Activated T-cell treated with anti-CD3 and anti-CD28 coated beads, Interleukin-2, amount 50 U/mL, for 72 hours (primary cell): ENCODE results near the gene SPTBN1. TPM values are rescaled to one million over a fixed set of nuclear protein-coding genes. Genes with fewer than 3 reads are reported as not detected.

Experiments
- ATAC-seq, 2 donors: fragments of 150-1000 bp; cut with Tn5 transposase; replicated peaks in 1 of 2; 2 replicates each; pipeline ENCODE4 v1.10.0; 2021; ENCODE audit warnings: moderate library complexity in 2 of 2, mild to moderate bottlenecking in 1 of 2
- DNase-seq, 2 donors: peaks; one replicate each; pipeline ENCODE4 v3.0.0; 2021 to 2022; ENCODE audit warnings: mixed read lengths in 1 of 2
- H3K27ac Mint-ChIP-seq: one replicate; pipeline ENCODE4 v1.8.0; 2022; ENCODE audit warnings: mild to moderate bottlenecking, moderate library complexity, mixed read lengths
- H3K27me3 Mint-ChIP-seq: one replicate; pipeline ENCODE4 v1.8.0; 2022; ENCODE audit warnings: low read depth, mixed read lengths
- H3K36me3 Mint-ChIP-seq, 2 donors: one replicate each; pipeline ENCODE4 v1.8.0; 2022; ENCODE audit warnings: mixed read lengths in 2 of 2, mild to moderate bottlenecking in 1 of 2; ENCODE audit not compliant: insufficient read depth in 2 of 2
- H3K4me1 Mint-ChIP-seq: one replicate; pipeline ENCODE4 v1.8.0; 2022; ENCODE audit warnings: low read depth, mixed read lengths
- H3K4me3 Mint-ChIP-seq, 2 donors: one replicate each; pipeline ENCODE4 v1.8.0; 2022; ENCODE audit warnings: mild to moderate bottlenecking in 2 of 2, mixed read lengths in 2 of 2, moderate library complexity in 2 of 2
- H3K9me3 Mint-ChIP-seq, 2 donors: one replicate each; pipeline ENCODE4 v1.8.0; 2022; ENCODE audit warnings: mixed read lengths in 2 of 2
- total RNA-seq, 2 donors: library from RNA; stranded (reverse); gene quantifications; one replicate each; pipeline ENCODE4 v1.2.3, GENCODE V29; 2022

SPTBN1 gene
- total RNA-seq, 2 donors from 2014 or later: 120 to 136 TPM

- Mint-ChIP-seq H3K4me3 (no peak overlapping the region), H3K9me3 (no peaks in the 10 kb centered on the region), H3K27ac (no peak overlapping the region), H3K36me3 (no peaks in the 10 kb centered on the region), H3K4me1 (peaks cover 2% of the 10 kb centered on the region), H3K27me3 (no peaks in the 10 kb centered on the region)
- DNase-seq (no peak), ATAC-seq (no peak)
These were observed 78.5 kb downstream of the SPTBN1 start for GRCh38 chr2:54534625-54535024.

GRCh38 chr2:54535599-54536195 is 79.6 kb downstream of the SPTBN1 start:
- Mint-ChIP-seq H3K27ac (no peak overlapping the region), H3K9me3 (no peaks in the 10 kb centered on the region), H3K4me1 (no peaks in the 10 kb centered on the region), H3K36me3 (no peaks in the 10 kb centered on the region), H3K4me3 (no peak overlapping the region), H3K27me3 (no peaks in the 10 kb centered on the region)
- ATAC-seq: no peak
- DNase-seq: no peak

GRCh38 chr2:54536720-54537119 is 80.6 kb downstream of the SPTBN1 start:
- no peak overlapping the region for H3K4me3 Mint-ChIP-seq
- DNase-seq (no peak), ATAC-seq (no peak)
- no peak overlapping the region for H3K27ac Mint-ChIP-seq
- H3K27me3 Mint-ChIP-seq: no peaks in the 10 kb centered on the region
- no peaks in the 10 kb centered on the region for H3K4me1 Mint-ChIP-seq
- no peaks in the 10 kb centered on the region for H3K36me3 Mint-ChIP-seq
- H3K9me3 Mint-ChIP-seq: no peaks in the 10 kb centered on the region

- DNase-seq: no peak
- no peaks in the 10 kb centered on the region for H3K36me3 Mint-ChIP-seq
- no peak overlapping the region for H3K4me3 Mint-ChIP-seq
- no peak for ATAC-seq
- H3K27me3 Mint-ChIP-seq: no peaks in the 10 kb centered on the region
- H3K9me3 Mint-ChIP-seq: no peaks in the 10 kb centered on the region
- no peak overlapping the region for H3K27ac Mint-ChIP-seq
- peaks cover 7% of the 10 kb centered on the region for H3K4me1 Mint-ChIP-seq
These were observed 82.4 kb downstream of the SPTBN1 start for GRCh38 chr2:54538537-54538936.

- no peaks in the 10 kb centered on the region for H3K27me3 Mint-ChIP-seq
- no peak for ATAC-seq
- H3K9me3 Mint-ChIP-seq: no peaks in the 10 kb centered on the region
- no peak for DNase-seq
- no peaks in the 10 kb centered on the region for H3K36me3 Mint-ChIP-seq
- H3K4me1 Mint-ChIP-seq: peaks cover 11% of the 10 kb centered on the region
- H3K4me3 Mint-ChIP-seq: no peak overlapping the region
- no peak overlapping the region for H3K27ac Mint-ChIP-seq
These were observed 83.6 kb downstream of the SPTBN1 start for GRCh38 chr2:54539683-54540082.

- Mint-ChIP-seq H3K9me3 (no peaks in the 10 kb centered on the region), H3K4me3 (no peak overlapping the region), H3K27ac (no peak overlapping the region), H3K27me3 (no peaks in the 10 kb centered on the region), H3K36me3 (no peaks in the 10 kb centered on the region), H3K4me1 (peaks cover 11% of the 10 kb centered on the region)
- ATAC-seq (no peak), DNase-seq (no peak)
These were observed 84.1 kb downstream of the SPTBN1 start for GRCh38 chr2:54540194-54540593.

- Mint-ChIP-seq H3K27ac (no peak overlapping the region), H3K27me3 (no peaks in the 10 kb centered on the region), H3K36me3 (no peaks in the 10 kb centered on the region), H3K4me3 (no peak overlapping the region), H3K4me1 (peaks cover 26% of the 10 kb centered on the region), H3K9me3 (no peaks in the 10 kb centered on the region)
- no peak for ATAC-seq
- DNase-seq: no peak
These were observed 85.9 kb downstream of the SPTBN1 start for GRCh38 chr2:54541995-54542394.

GRCh38 chr2:54543733-54544396 is 87.7 kb downstream of the SPTBN1 start:
- ATAC-seq (no peak), DNase-seq (no peak)
- no peak overlapping the region for H3K27ac Mint-ChIP-seq
- H3K27me3 Mint-ChIP-seq: no peaks in the 10 kb centered on the region
- no peaks in the 10 kb centered on the region for H3K9me3 Mint-ChIP-seq
- H3K4me3 Mint-ChIP-seq: no peak overlapping the region
- no peaks in the 10 kb centered on the region for H3K36me3 Mint-ChIP-seq
- peaks cover 34% of the 10 kb centered on the region for H3K4me1 Mint-ChIP-seq

GRCh38 chr2:54545702-54546450 is 89.7 kb downstream of the SPTBN1 start:
- Mint-ChIP-seq H3K4me3 (no peak overlapping the region), H3K36me3 (no peaks in the 10 kb centered on the region), H3K27ac (no peak overlapping the region), H3K4me1 (peaks cover 36% of the 10 kb centered on the region), H3K9me3 (peaks cover 0 to 3% of the 10 kb centered on the region in 2 donors), H3K27me3 (no peaks in the 10 kb centered on the region)
- DNase-seq: no peak
- peak; percentile 32 to 40 for ATAC-seq

- Mint-ChIP-seq H3K9me3 (peaks cover 0 to 3% of the 10 kb centered on the region in 2 donors), H3K4me1 (peaks cover 36% of the 10 kb centered on the region), H3K4me3 (no peak overlapping the region), H3K27me3 (no peaks in the 10 kb centered on the region), H3K36me3 (no peaks in the 10 kb centered on the region), H3K27ac (no peak overlapping the region)
- DNase-seq (no peak), ATAC-seq (no peak)
These were observed 90.4 kb downstream of the SPTBN1 start for GRCh38 chr2:54546518-54546917.

- H3K36me3 Mint-ChIP-seq: no peaks in the 10 kb centered on the region
- peaks cover 0 to 3% of the 10 kb centered on the region in 2 donors for H3K9me3 Mint-ChIP-seq
- peak overlapping the region in 1 of 2 donors; percentile 10 for H3K4me3 Mint-ChIP-seq
- H3K4me1 Mint-ChIP-seq: peaks cover 33% of the 10 kb centered on the region
- ATAC-seq (peak; percentile 28 to 59), DNase-seq (no peak)
- H3K27ac Mint-ChIP-seq: peak overlapping the region; percentile 8
- H3K27me3 Mint-ChIP-seq: no peaks in the 10 kb centered on the region
These were observed 91.0 kb downstream of the SPTBN1 start for GRCh38 chr2:54546923-54547720.

GRCh38 chr2:54549430-54549829 is 93.3 kb downstream of the SPTBN1 start:
- no peak overlapping the region for H3K27ac Mint-ChIP-seq
- H3K4me1 Mint-ChIP-seq: peaks cover 43% of the 10 kb centered on the region
- H3K9me3 Mint-ChIP-seq: peaks cover 0 to 3% of the 10 kb centered on the region in 2 donors
- H3K36me3 Mint-ChIP-seq: no peaks in the 10 kb centered on the region
- DNase-seq (no peak), ATAC-seq (no peak)
- no peak overlapping the region for H3K4me3 Mint-ChIP-seq
- no peaks in the 10 kb centered on the region for H3K27me3 Mint-ChIP-seq
